GM12874 (cell line): ENCODE data around the gene VWCE.

ENCODE experiments used
- CTCF ChIP-seq: IDR thresholded peaks from 2 replicates; pipeline ENCODE4 v1.5.1; 2011; ENCODE audit warnings: low read depth, mild to moderate bottlenecking, control low read depth, low read length, moderate library complexity; ENCODE audit not compliant: insufficient read depth

The VWCE gene

GRCh38 chr11:61278001-61278470 is 17.1 kb downstream of the VWCE start:
- TF ChIP-seq CTCF, result no peak

- no peak for TF ChIP-seq CTCF
Observed at GRCh38 chr11:61277186-61278000, 17.7 kb downstream of the VWCE start.

GRCh38 chr11:61275191-61275590 is 19.9 kb downstream of the VWCE start:
- TF ChIP-seq CTCF, result no peak

- TF ChIP-seq CTCF, result no peak
Observed at GRCh38 chr11:61274084-61274483, 21.0 kb downstream of the VWCE start.

GRCh38 chr11:61273178-61274078 is 21.7 kb downstream of the VWCE start:
- TF ChIP-seq CTCF, result no peak

- TF ChIP-seq CTCF, result no peak
Observed at GRCh38 chr11:61272731-61273130, 22.4 kb downstream of the VWCE start.

- no peak for TF ChIP-seq CTCF
Observed at GRCh38 chr11:61270354-61271076, 24.6 kb downstream of the VWCE start.
